Spinal cord (tissue), 10 donors: Measurements from ENCODE around the gene ALB. TPM values are rescaled to one million over a fixed set of nuclear protein-coding genes. Genes with fewer than 3 reads are reported as not detected.
"Not testable (repeated sequence)": the region's sequence is repeated elsewhere in the genome, so short reads cannot be mapped to it uniquely, and the experiment has no call there.

ENCODE experiments used
- DNase-seq, 6 donors: peaks; one replicate each; pipeline versions ENCODE4 v3.0.0 to v3.0.0-alpha.2; 2013 to 2015; ENCODE audit warnings: low spot score in 6 of 6, low read depth in 4 of 6
- H3K27ac ChIP-seq: one replicate; pipeline ENCODE4 v1.5.1; 2013; ENCODE audit warnings: low read depth, low read length, control low read depth
- H3K27me3 ChIP-seq: one replicate; pipeline ENCODE4 v1.6.1; 2013; ENCODE audit warnings: low read length; ENCODE audit not compliant: control insufficient read depth, insufficient read depth
- H3K36me3 ChIP-seq: one replicate; pipeline ENCODE4 v1.6.1; 2013; ENCODE audit warnings: low read length; ENCODE audit not compliant: control insufficient read depth, insufficient read depth
- H3K4me1 ChIP-seq: one replicate; pipeline ENCODE4 v1.6.1; 2013; ENCODE audit warnings: low read length; ENCODE audit not compliant: control insufficient read depth, insufficient read depth
- H3K4me3 ChIP-seq: one replicate; pipeline ENCODE4 v1.5.1; 2013; ENCODE audit warnings: low read depth, low read length, control low read depth
- H3K9me3 ChIP-seq: one replicate; pipeline ENCODE4 v1.6.1; 2013; ENCODE audit warnings: low read length; ENCODE audit not compliant: control insufficient read depth, insufficient read depth
- WGBS: methylation state at CpG from one replicate; pipeline ENCODE4 v1.1.5; 2013; ENCODE audit warnings: missing lambda C conversion rate; ENCODE audit not compliant: insufficient coverage; 5-methylcytosine and 5-hydroxymethylcytosine counted together
- polyA plus RNA-seq, 2 donors: library from polyadenylated mRNA; unstranded; fragments of 120-200 nt; gene quantifications; one replicate each; pipeline ENCODE4 v1.2.1, GENCODE V29; 2013; ENCODE audit not compliant: insufficient read length in 2 of 2
- total RNA-seq, 2 donors: library from RNA; depleted of rRNA in 1 of 2; stranded (reverse); fragments of 120-200 nt in 1 of 2; fragments of >200 nt in 1 of 2; gene quantifications; one replicate each; pipeline versions ENCODE4 v1.2.3 to v1.2.4, GENCODE V29; 2013 to 2014
- donor health status: healthy.

Gene ALB
- total and polyA plus RNA-seq, 4 donors = 1.0 to 44.9 (median 1.5) TPM

- Histone ChIP-seq H3K4me3 (no peak overlapping the region), H3K4me1 (no peaks in the 10 kb centered on the region), H3K36me3 (no peaks in the 10 kb centered on the region), H3K27ac (no peak overlapping the region), H3K9me3 (no peaks in the 10 kb centered on the region), H3K27me3 (no peaks in the 10 kb centered on the region)
- DNase-seq = no peak
Observed at GRCh38 chr4:73387552-73387951, 16.5 kb upstream of the ALB start.

DNA sequence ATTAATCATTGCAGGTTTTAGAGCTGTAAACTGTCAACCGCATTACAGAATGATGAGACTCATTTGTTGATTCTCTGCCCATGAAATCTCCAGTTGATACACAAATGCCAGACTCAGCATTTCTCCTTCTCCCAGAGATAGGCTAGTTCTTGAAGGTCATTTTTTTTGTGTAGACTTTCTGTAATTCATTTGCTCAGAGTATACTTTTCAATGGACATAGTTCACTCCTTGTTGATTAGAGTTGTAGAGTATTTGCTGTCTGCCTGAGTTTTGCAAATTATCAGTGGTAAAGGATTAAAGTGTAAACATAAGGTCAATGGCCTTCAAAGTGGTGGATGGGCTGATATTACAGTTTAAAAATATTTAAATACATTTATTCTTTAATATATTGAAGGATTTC, 15.2 kb upstream of the ALB start:
- Histone ChIP-seq H3K36me3 (no peaks in the 10 kb centered on the region), H3K27me3 (no peaks in the 10 kb centered on the region), H3K9me3 (no peaks in the 10 kb centered on the region), H3K4me1 (no peaks in the 10 kb centered on the region), H3K4me3 (no peak overlapping the region), H3K27ac (no peak overlapping the region)
- WGBS = no CpG with 5 or more reads among the region's 1 CpG
- DNase-seq = no peak

- H3K27ac ChIP-seq, H3K27me3 ChIP-seq, H3K9me3 ChIP-seq, H3K36me3 ChIP-seq, H3K4me3 ChIP-seq, H3K4me1 ChIP-seq, DNase-seq: not testable (repeated sequence)
- WGBS = no CpG with 5 or more reads among the region's 2 CpGs
Observed at GRCh38 chr4:73389663-73390062, 14.4 kb upstream of the ALB start.

- Histone ChIP-seq H3K9me3 (no peaks in the 10 kb centered on the region), H3K27me3 (no peaks in the 10 kb centered on the region), H3K4me3 (no peak overlapping the region), H3K36me3 (no peaks in the 10 kb centered on the region), H3K27ac (no peak overlapping the region), H3K4me1 (no peaks in the 10 kb centered on the region)
- no peak for DNase-seq
Observed at GRCh38 chr4:73391774-73392173, 12.3 kb upstream of the ALB start.

DNA sequence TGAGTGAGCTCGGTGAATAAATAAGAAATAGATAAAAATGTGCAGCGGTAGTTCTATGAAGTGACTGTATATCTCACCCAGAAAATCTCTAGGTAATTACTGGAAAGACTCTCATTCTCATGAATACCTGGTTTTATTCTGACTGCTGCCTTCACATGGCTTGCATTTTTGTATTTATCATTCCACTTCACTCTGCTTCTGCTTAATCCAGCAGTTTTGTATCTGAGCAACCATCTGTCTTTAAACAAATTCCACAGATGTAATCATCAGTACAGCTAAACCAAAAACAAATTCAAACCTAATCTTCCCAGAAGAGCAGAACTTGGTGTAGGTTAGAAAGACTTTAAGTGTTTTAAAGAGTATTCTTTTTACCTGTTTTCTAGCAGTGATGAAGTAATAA, 11.2 kb upstream of the ALB start:
- no peak overlapping the region for H3K27ac ChIP-seq
- no peaks in the 10 kb centered on the region for H3K27me3 ChIP-seq
- H3K4me1 ChIP-seq = no peaks in the 10 kb centered on the region
- WGBS = no CpG with 5 or more reads among the region's 2 CpGs
- DNase-seq = peak in 1 of 6 donors; percentile 32
- no peaks in the 10 kb centered on the region for H3K9me3 ChIP-seq
- no peak overlapping the region for H3K4me3 ChIP-seq
- no peaks in the 10 kb centered on the region for H3K36me3 ChIP-seq

GRCh38 chr4:73396304-73396703, 7.8 kb upstream of the ALB start:
- Histone ChIP-seq H3K4me3 (no peak overlapping the region), H3K4me1 (no peaks in the 10 kb centered on the region), H3K36me3 (no peaks in the 10 kb centered on the region), H3K27me3 (no peaks in the 10 kb centered on the region), H3K9me3 (no peaks in the 10 kb centered on the region), H3K27ac (no peak overlapping the region)
- no CpG with 5 or more reads among the region's 1 CpG for WGBS
- DNase-seq = no peak

DNA sequence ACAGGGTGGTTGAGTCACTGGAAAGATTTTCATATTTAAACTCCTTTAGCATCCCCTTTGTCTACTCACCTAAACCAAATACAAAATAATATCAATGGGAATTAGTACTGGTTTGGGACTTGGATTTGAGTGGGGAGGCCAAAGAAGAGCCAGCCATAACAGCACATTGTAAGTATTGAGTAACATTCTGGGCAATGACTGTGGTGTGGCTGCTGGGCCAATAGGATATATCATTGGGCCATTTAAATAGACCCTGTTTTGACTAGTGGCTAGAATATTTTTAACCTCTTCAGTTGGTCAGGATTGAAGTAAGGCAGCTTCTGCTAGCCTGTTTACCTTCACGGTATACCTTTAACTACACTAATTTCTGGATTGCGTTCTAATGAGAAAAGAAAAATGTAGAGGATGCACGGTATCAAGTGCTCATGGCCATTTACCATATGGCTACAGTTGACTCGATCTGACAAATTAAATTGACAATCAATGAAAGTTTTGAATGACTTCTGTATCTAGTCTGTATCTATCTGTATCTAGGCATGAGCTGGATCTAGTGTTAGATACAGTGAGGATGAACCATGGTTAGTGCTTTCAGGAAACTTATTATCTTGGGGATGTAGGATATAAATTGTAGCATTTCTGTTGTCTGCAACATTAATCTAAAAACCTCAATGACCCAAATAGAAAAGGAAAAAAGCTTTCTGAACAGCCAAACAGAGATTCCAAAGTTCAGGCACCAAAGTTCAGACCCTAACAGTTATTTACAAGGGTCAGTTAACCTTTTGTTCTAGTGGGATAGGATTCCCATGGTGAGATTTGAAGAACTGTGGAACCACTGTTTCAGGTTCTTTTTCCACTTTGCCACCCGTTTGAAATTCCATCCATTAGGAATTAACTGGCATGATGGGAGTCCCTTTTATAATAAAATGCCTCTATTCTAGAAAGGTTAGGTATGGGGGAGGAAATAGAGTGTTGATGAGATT, 6.8 kb upstream of the ALB start:
- DNase-seq = no peak
- Histone ChIP-seq H3K27me3 (no peaks in the 10 kb centered on the region), H3K4me3 (no peak overlapping the region), H3K4me1 (no peaks in the 10 kb centered on the region), H3K36me3 (no peaks in the 10 kb centered on the region), H3K9me3 (no peaks in the 10 kb centered on the region), H3K27ac (no peak overlapping the region)
- 100% methylated on average over 1 of the region's 5 CpGs for WGBS

DNA sequence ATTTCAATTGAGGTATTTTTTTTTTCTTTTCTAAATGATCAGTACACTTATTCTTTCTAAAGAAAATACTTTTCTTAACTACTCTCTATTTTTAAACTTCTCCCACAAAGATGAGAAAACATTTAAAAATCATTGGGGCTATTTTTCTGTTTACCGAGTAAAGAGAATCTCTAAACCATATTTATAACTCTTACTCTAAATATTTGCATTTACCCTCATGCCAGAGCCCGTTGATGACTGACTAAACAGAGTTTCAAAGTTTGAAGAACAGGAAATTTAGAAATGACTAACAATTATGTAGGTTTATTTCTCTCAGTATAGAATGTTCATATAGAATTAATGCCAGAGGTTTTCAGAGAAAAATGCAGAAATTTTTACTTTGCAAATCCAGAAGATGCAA, 2.7 kb upstream of the ALB start:
- Histone ChIP-seq H3K9me3 (no peaks in the 10 kb centered on the region), H3K36me3 (no peaks in the 10 kb centered on the region), H3K4me3 (no peak overlapping the region), H3K27ac (no peak overlapping the region), H3K4me1 (no peaks in the 10 kb centered on the region), H3K27me3 (no peaks in the 10 kb centered on the region)
- WGBS = no CpG with 5 or more reads among the region's 2 CpGs
- DNase-seq = no peak

GRCh38 chr4:73404457-73404856, 370 bp downstream of the ALB start:
- Histone ChIP-seq H3K4me1 (no peaks in the 10 kb centered on the region), H3K36me3 (no peaks in the 10 kb centered on the region), H3K4me3 (no peak overlapping the region), H3K9me3 (no peaks in the 10 kb centered on the region), H3K27ac (no peak overlapping the region), H3K27me3 (no peaks in the 10 kb centered on the region)
- WGBS = no CpG with 5 or more reads among the region's 1 CpG
- DNase-seq = no peak

GRCh38 chr4:73405138-73405537, 1.1 kb downstream of the ALB start:
- Histone ChIP-seq H3K4me3 (no peak overlapping the region), H3K4me1 (no peaks in the 10 kb centered on the region), H3K36me3 (no peaks in the 10 kb centered on the region), H3K9me3 (no peaks in the 10 kb centered on the region), H3K27me3 (no peaks in the 10 kb centered on the region), H3K27ac (no peak overlapping the region)
- WGBS = no CpG with 5 or more reads among the region's 2 CpGs
- DNase-seq = no peak
